ENCODE measurements around the gene TSKU.

Gene TSKU

GRCh38 chr11:76830639-76831327 lies 47.6 kb downstream of the TSKU start:
- no peak for DNase-seq

- DNase-seq, result no peak
Observed at GRCh38 chr11:76831686-76832310, 48.6 kb downstream of the TSKU start.

DNA sequence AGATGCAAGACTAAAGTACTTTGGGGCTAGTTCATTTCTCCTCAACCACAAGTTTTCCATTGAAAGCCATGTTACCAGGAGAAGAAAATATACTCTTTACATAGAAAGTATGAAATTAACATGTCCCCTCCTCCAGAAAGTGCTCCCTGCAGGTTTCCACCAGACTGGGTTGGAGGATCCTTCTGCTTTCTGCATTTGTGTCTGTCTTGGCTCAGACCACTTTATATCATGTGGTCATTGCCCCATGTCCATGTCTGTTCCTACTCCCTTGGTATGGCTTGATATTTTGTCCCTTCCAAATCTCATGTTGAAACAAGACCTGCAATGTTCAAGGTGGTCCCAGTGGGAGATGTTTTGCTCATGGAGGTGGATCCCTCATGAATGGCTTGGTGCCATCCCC lies 49.2 kb downstream of the TSKU start:
- DNase-seq, result no peak

- DNase-seq, result no peak
Observed at GRCh38 chr11:76834151-76834550, 51.0 kb downstream of the TSKU start.

DNA sequence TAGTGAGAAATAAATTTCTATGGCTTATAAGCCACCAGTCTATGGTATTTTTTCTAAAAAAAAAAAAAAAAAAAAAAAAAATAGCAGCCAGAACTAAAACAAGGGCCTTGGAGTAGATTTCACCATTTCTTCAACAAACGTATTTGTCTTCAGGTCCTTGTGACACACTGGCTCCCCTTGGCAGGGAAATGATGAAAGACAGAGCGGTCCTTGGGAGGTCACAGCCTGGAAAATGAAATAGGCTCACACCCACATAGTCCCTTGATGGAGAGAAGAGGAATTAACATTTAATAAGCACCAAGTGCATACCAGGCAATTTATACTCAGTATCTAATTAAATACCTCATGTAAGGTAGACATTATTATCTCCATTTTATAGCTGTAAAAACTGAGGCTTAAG lies 51.9 kb downstream of the TSKU start:
- DNase-seq, result no peak

- no peak for DNase-seq
Observed at GRCh38 chr11:76835928-76836612, 52.9 kb downstream of the TSKU start.

GRCh38 chr11:76836613-76837291 lies 53.6 kb downstream of the TSKU start:
- DNase-seq, result no peak

GRCh38 chr11:76837696-76838677 lies 54.8 kb downstream of the TSKU start:
- DNase-seq, result no peak

DNA sequence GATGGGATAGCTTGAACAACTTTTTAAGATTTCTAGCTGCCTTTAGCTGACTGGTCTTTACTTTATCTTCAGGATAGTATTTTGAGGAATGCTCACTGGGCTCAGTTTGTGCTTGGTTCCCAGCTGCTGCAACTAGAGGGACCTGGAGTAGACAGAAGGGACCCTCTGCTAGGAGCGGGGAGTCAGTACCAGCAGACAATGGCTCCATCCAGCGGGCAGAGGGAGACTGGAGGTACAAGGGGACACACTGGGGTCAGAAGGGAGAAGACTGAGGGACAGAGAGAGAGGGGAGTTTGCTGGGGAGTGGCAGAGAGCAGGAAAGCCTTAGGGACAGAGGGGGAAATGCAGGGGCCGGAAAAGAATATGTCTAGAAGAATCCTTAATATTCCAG lies 55.5 kb downstream of the TSKU start:
- no peak for DNase-seq

DNA sequence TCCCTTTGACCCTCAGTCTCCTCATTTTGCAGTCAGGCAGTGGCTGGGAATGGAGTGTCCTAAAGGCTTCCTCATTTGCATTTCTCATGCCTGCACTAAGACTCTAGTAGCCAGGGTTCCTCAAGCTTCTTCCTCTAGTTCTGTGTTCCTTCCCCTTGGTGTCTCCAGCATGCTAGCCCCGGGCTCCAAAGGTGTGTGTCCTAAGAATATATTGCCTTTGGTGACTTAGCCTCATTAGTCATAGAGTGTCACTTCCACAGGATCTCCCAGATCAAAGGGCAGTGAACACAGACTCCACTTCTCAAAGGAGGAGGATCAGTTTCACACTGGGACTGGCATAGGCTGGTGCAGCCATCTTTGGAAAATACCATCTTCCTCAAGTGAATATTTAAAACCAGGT lies 56.2 kb downstream of the TSKU start:
- DNase-seq, result no peak

GRCh38 chr11:76841923-76842452 lies 58.8 kb downstream of the TSKU start:
- DNase-seq, result no peak

GRCh38 chr11:76843907-76844306 lies 60.8 kb downstream of the TSKU start:
- no peak for DNase-seq

- DNase-seq, result no peak
Observed at GRCh38 chr11:76844511-76844910, 61.4 kb downstream of the TSKU start.

- no peak for DNase-seq
Observed at GRCh38 chr11:76845069-76845468, 61.9 kb downstream of the TSKU start.

DNA sequence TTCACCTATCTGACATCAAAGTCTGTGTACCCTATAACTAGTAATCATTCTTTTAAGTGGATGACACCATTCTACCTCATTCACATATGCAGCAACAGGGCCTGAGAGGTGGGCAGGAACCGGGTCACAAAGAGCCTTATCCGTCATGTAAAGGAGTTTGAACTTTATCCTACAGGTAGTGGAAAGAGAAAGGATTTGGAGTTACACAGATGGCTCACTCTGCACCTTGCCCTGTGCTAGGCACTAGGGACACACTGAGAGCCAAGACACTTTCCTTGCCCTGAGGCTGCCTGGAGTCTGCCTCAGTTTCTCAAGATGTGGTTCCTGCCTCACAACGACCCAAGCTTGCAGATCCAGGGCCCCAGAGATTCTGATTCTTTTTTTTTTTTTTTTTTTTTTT lies 63.3 kb downstream of the TSKU start:
- DNase-seq, result no peak
